HepG2 (cell line): ENCODE measurements around the gene MYLK. TPM values are rescaled to one million over a fixed set of nuclear protein-coding genes. Genes with fewer than 3 reads are reported as not detected.

Experiments
- BCL6 ChIP-seq: IDR thresholded peaks from 2 replicates; pipeline ENCODE4 v1.6.1; 2016; ENCODE audit warnings: missing genetic modification reagents, missing compliant biosample characterization
- DR1 ChIP-seq: sonication (generic); formaldehyde crosslinking; IDR thresholded peaks from 2 replicates; pipeline ENCODE4 v1.8.0; 2021; ENCODE audit warnings: mild to moderate bottlenecking, missing genetic modification reagents, inconsistent platforms
- FOXC1 ChIP-seq: sonication (generic); formaldehyde crosslinking; IDR thresholded peaks from 2 replicates; pipeline ENCODE4 v1.8.0; 2022; ENCODE audit warnings: mild to moderate bottlenecking, missing genetic modification reagents, borderline replicate concordance
- GABPA ChIP-seq, 2 experiments: IDR thresholded peaks; 2 replicates each; pipeline ENCODE4 v1.6.1; 2011 to 2016; ENCODE audit warnings: low read depth in 2 of 2, low read length in 1 of 2, missing biosample characterization in 1 of 2, missing genetic modification characterization in 1 of 2
- GATAD2A ChIP-seq: IDR thresholded peaks from 2 replicates; pipeline ENCODE4 v1.6.1; 2016
- HNF1A ChIP-seq, 2 experiments: sonication (generic) in 1 of 2; formaldehyde crosslinking in 1 of 2; IDR thresholded peaks; 2 replicates each; pipeline versions ENCODE4 v1.4.0 to v1.6.1; 2016 to 2020; ENCODE audit warnings: borderline replicate concordance in 1 of 2, low read depth in 1 of 2, mild to moderate bottlenecking in 1 of 2, missing genetic modification reagents in 1 of 2
- HNRNPL ChIP-seq: fragments of 200-400 bp; formaldehyde crosslinking; IDR thresholded peaks from 2 replicates; pipeline ENCODE4 v1.6.1; 2017; ENCODE audit warnings: mild to moderate bottlenecking, low read depth, low read length
- HOXD1 ChIP-seq: sonication (generic); formaldehyde crosslinking; IDR thresholded peaks from 2 replicates; pipeline ENCODE4 v1.5.0; 2020; ENCODE audit warnings: missing genetic modification reagents
- KDM6A ChIP-seq: IDR thresholded peaks from 2 replicates; pipeline ENCODE4 v1.6.1; 2016; ENCODE audit warnings: low read depth
- KLF11 ChIP-seq: IDR thresholded peaks from 2 replicates; pipeline ENCODE4 v1.6.1; 2016; ENCODE audit warnings: missing compliant biosample characterization
- MED13 ChIP-seq: sonication (generic); formaldehyde crosslinking; IDR thresholded peaks from 2 replicates; pipeline ENCODE4 v1.5.0; 2020; ENCODE audit warnings: missing genetic modification reagents
- MIER2 ChIP-seq: IDR thresholded peaks from 2 replicates; pipeline ENCODE4 v1.6.1; 2016; ENCODE audit warnings: missing biosample characterization, missing genetic modification reagents
- MYC ChIP-seq: sonication (generic); formaldehyde crosslinking; IDR thresholded peaks from 2 replicates; pipeline ENCODE4 v1.9.0; 2021; ENCODE audit warnings: missing genetic modification reagents, borderline replicate concordance
- NFYC ChIP-seq: IDR thresholded peaks from 2 replicates; pipeline ENCODE4 v1.6.1; 2016; ENCODE audit warnings: missing genetic modification reagents, missing compliant biosample characterization
- ONECUT2 ChIP-seq: sonication (generic); formaldehyde crosslinking; IDR thresholded peaks from 2 replicates; pipeline ENCODE4 v1.4.0; 2020; ENCODE audit warnings: missing genetic modification reagents
- RBFOX2 ChIP-seq: fragments of 200-400 bp; formaldehyde crosslinking; IDR thresholded peaks from 2 replicates; pipeline ENCODE4 v1.6.1; 2017; ENCODE audit warnings: low read depth, mild to moderate bottlenecking, low read length
- THYN1 ChIP-seq: sonication (generic); formaldehyde crosslinking; IDR thresholded peaks from 2 replicates; pipeline ENCODE4 v1.8.1; 2023; ENCODE audit warnings: low read depth, mild to moderate bottlenecking, moderate library complexity, missing genetic modification reagents, borderline replicate concordance
- UBTF ChIP-seq: sonication (generic); formaldehyde crosslinking; IDR thresholded peaks from 2 replicates; pipeline ENCODE4 v1.4.0; 2020; ENCODE audit warnings: mild to moderate bottlenecking, missing genetic modification reagents
- ZMYM3 ChIP-seq: sonication (generic); formaldehyde crosslinking; IDR thresholded peaks from 2 replicates; pipeline ENCODE4 v1.5.1; 2020; ENCODE audit warnings: mild to moderate bottlenecking, missing genetic modification reagents
- ZNF124 ChIP-seq: sonication (generic); formaldehyde crosslinking; IDR thresholded peaks from 2 replicates; pipeline ENCODE4 v1.4.0; 2020; ENCODE audit warnings: missing genetic modification reagents
- ZNF576 ChIP-seq: sonication (generic); formaldehyde crosslinking; IDR thresholded peaks from 2 replicates; pipeline ENCODE4 v1.4.0; 2020; ENCODE audit warnings: mild to moderate bottlenecking, missing genetic modification reagents
- ZNF605 ChIP-seq: sonication (generic); formaldehyde crosslinking; IDR thresholded peaks from 2 replicates; pipeline ENCODE4 v1.8.0; 2022; ENCODE audit warnings: mild to moderate bottlenecking, missing genetic modification reagents
- ZNF652 ChIP-seq: IDR thresholded peaks from 2 replicates; pipeline ENCODE4 v1.6.1; 2016; ENCODE audit warnings: low read depth, borderline replicate concordance
- ZNF720 ChIP-seq: sonication (generic); formaldehyde crosslinking; IDR thresholded peaks from 2 replicates; pipeline ENCODE4 v1.4.0; 2020; ENCODE audit warnings: missing genetic modification reagents
- ZNF747 ChIP-seq: sonication (generic); formaldehyde crosslinking; IDR thresholded peaks from 2 replicates; pipeline ENCODE4 v1.8.1; 2023; ENCODE audit warnings: missing genetic modification reagents, mild to moderate bottlenecking, borderline replicate concordance
- polyA plus RNA-seq, 8 experiments: library from polyadenylated mRNA; depleted of rRNA in 3 of 8; stranded (reverse) in 7 of 8; unstranded in 1 of 8; fragments of >200 nt; fragmentation: Illumina TruSeq in 4 of 8; extraction: Trizol in 4 of 8; gene quantifications; 2 replicates each; pipeline versions ENCODE4 v1.2.1 to v1.2.3, GENCODE V29; 2011 to 2016; ENCODE audit warnings: low read depth in 4 of 8, missing spikeins in 1 of 8, mixed read lengths in 1 of 8; ENCODE audit not compliant: insufficient read depth in 1 of 8
- total RNA-seq, 5 experiments: library from RNA; depleted of rRNA; stranded (reverse); fragments of >200 nt; fragmentation: Illumina TruSeq; extraction: Trizol; gene quantifications; 2 replicates each; pipeline ENCODE4 v1.2.3, GENCODE V29; 2016; ENCODE audit warnings: low read depth in 1 of 5

MYLK gene
- total and polyA plus RNA-seq, 2 of the 13 experiments (the other 11 are each of a cell fraction or from before 2014, with no cell fraction given): 10.6 to 34.9 TPM

GRCh38 chr3:123755085-123755484 is 129.0 kb downstream of the MYLK start (continued):
- no peak for TF ChIP-seq HNRNPL
- TF ChIP-seq NFYC (CRISPR knock-in tag): peak; percentile 12; the same call in 1 of the 2 replicates
- TF ChIP-seq HNF1A (IDR thresholded peaks at IDR 0.05; ENCODE audit: low read depth): peak; percentile 99
- TF ChIP-seq HNF1A (CRISPR knock-in tag; IDR thresholded peaks at IDR 0.05; ENCODE audit: borderline replicate concordance): peak; percentile 99
- peak; percentile 64 for TF ChIP-seq KDM6A (CRISPR knock-in tag)
- peak; percentile 22; the same call in 1 of the 2 replicates for TF ChIP-seq ZNF124 (CRISPR knock-in tag)
- 0 out of 2 replicates have a peak, but pooled peaks have one; percentile 38 for TF ChIP-seq MIER2 (CRISPR knock-in tag)
- no peak for TF ChIP-seq GABPA (IDR thresholded peaks at IDR 0.05; ENCODE audit: low read depth, low read length)
- TF ChIP-seq GABPA (CRISPR knock-in tag; IDR thresholded peaks at IDR 0.05; ENCODE audit: low read depth): 0 out of 2 replicates have a peak, but pooled peaks have one; percentile 8
- TF ChIP-seq THYN1 (CRISPR knock-in tag): no peak
- peak; percentile 45; the same call in 1 of the 2 replicates for TF ChIP-seq BCL6 (CRISPR knock-in tag)
- peak; percentile 29; the same call in 1 of the 2 replicates for TF ChIP-seq ZNF652 (CRISPR knock-in tag)
- TF ChIP-seq DR1 (CRISPR knock-in tag): no peak; the same call in 1 of the 2 replicates
- TF ChIP-seq HOXD1 (CRISPR knock-in tag): no peak
- TF ChIP-seq RBFOX2: peak; percentile 42; the same call in 1 of the 2 replicates
- no peak for TF ChIP-seq MYC (CRISPR knock-in tag)
- 0 out of 2 replicates have a peak, but pooled peaks have one; percentile 47 for TF ChIP-seq FOXC1 (CRISPR knock-in tag)
- TF ChIP-seq ONECUT2 (CRISPR knock-in tag): no peak
- peak; percentile 91 for TF ChIP-seq GATAD2A
- TF ChIP-seq ZNF747: peak; percentile 66; the same call in 1 of the 2 replicates
- peak; percentile 46; the same call in 1 of the 2 replicates for TF ChIP-seq ZNF605
- no peak for TF ChIP-seq ZNF720
- peak; percentile 67 for TF ChIP-seq ZMYM3 (CRISPR knock-in tag)
- no peak for TF ChIP-seq MED13 (CRISPR knock-in tag)
- 0 out of 2 replicates have a peak, but pooled peaks have one; percentile 54 for TF ChIP-seq KLF11 (CRISPR knock-in tag)
- TF ChIP-seq UBTF (CRISPR knock-in tag): peak; percentile 27; the same call in 1 of the 2 replicates
- TF ChIP-seq ZNF576: no peak
